Measurements from ENCODE around the gene EZH2.

EZH2 gene

GRCh38 chr7:148790850-148791249 is 93.2 kb downstream of the EZH2 start:
- TF ChIP-seq PPARA (CRISPR knock-in tag; IDR thresholded peaks at IDR 0.05; ENCODE audit: borderline replicate concordance): no peak
- no peak for TF ChIP-seq GLIS3 (CRISPR knock-in tag; IDR thresholded peaks at IDR 0.05)
- TF ChIP-seq ZC3H10 (CRISPR knock-in tag; IDR thresholded peaks at IDR 0.05): no peak
- TF ChIP-seq CREB5 (CRISPR knock-in tag; IDR thresholded peaks at IDR 0.05; ENCODE audit: low read depth): no peak
- no peak for TF ChIP-seq BACH2 (CRISPR knock-in tag; IDR thresholded peaks at IDR 0.05; ENCODE audit: borderline replicate concordance)
- TF ChIP-seq TCF4 (CRISPR knock-in tag; IDR thresholded peaks at IDR 0.05; ENCODE audit: borderline replicate concordance): no peak
- no peak for TF ChIP-seq RARB (CRISPR knock-in tag; IDR thresholded peaks at IDR 0.05)
- TF ChIP-seq, protein P1, sequence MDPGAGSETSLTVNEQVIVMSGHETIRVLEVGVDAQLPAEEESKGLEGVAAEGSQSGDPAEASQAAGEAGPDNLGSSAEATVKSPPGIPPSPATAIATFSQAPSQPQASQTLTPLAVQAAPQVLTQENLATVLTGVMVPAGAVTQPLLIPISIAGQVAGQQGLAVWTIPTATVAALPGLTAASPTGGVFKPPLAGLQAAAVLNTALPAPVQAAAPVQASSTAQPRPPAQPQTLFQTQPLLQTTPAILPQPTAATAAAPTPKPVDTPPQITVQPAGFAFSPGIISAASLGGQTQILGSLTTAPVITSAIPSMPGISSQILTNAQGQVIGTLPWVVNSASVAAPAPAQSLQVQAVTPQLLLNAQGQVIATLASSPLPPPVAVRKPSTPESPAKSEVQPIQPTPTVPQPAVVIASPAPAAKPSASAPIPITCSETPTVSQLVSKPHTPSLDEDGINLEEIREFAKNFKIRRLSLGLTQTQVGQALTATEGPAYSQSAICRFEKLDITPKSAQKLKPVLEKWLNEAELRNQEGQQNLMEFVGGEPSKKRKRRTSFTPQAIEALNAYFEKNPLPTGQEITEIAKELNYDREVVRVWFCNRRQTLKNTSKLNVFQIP (CRISPR knock-in tag; IDR thresholded peaks at IDR 0.05; ENCODE audit: borderline replicate concordance, low read depth): no peak
- no peak for TF ChIP-seq OSR1 (CRISPR knock-in tag; IDR thresholded peaks at IDR 0.05)
- no peak for ATAC-seq

- TF ChIP-seq ESRRG (CRISPR knock-in tag; IDR thresholded peaks at IDR 0.05): no peak
- no peak for TF ChIP-seq ISL1 (CRISPR knock-in tag; IDR thresholded peaks at IDR 0.05)
Observed at GRCh38 chr7:148790131-148790726, 93.9 kb downstream of the EZH2 start.

GRCh38 chr7:148789220-148789619 is 94.9 kb downstream of the EZH2 start:
- no peak for ATAC-seq
- TF ChIP-seq BACH2 (CRISPR knock-in tag; IDR thresholded peaks at IDR 0.05; ENCODE audit: borderline replicate concordance) (no peak), PATZ1 (CRISPR knock-in tag; IDR thresholded peaks at IDR 0.05; ENCODE audit: borderline replicate concordance) (no peak), GLIS3 (CRISPR knock-in tag; IDR thresholded peaks at IDR 0.05) (no peak), CSRNP3 (CRISPR knock-in tag; IDR thresholded peaks at IDR 0.05) (no peak), RARB (CRISPR knock-in tag; IDR thresholded peaks at IDR 0.05) (no peak), CSDC2 (CRISPR knock-in tag; IDR thresholded peaks at IDR 0.05) (no peak), ZNF70 (CRISPR knock-in tag; IDR thresholded peaks at IDR 0.05) (no peak), ZNF8 (CRISPR knock-in tag; IDR thresholded peaks at IDR 0.05) (no peak), ZC3H10 (CRISPR knock-in tag; IDR thresholded peaks at IDR 0.05) (no peak), ARNTL (CRISPR knock-in tag; IDR thresholded peaks at IDR 0.05; ENCODE audit: borderline replicate concordance, low read depth) (no peak), TSHZ2 (CRISPR knock-in tag; IDR thresholded peaks at IDR 0.05) (no peak)
- TF ChIP-seq, protein P1 (CRISPR knock-in tag; IDR thresholded peaks at IDR 0.05; ENCODE audit: borderline replicate concordance, low read depth): no peak

More at GRCh38 chr7:148790131-148790726, 93.9 kb downstream of the EZH2 start:
- no peak for ATAC-seq

All from SK-N-SH treated with all-trans-retinoic acid at 6 μM for 48 hours (cell line).